AG09309 (cell line): ENCODE measurements around the gene ATG3.

ENCODE experiments used
- DNase-seq: peaks from one replicate; pipeline ENCODE4 v3.0.0-alpha.2; 2010; ENCODE audit warnings: low read depth
- H3K4me3 ChIP-seq: 2 replicates; pipeline ENCODE4 v1.5.1; 2011; ENCODE audit warnings: mild to moderate bottlenecking, low read depth, low read length, moderate library complexity; ENCODE audit not compliant: control insufficient read depth
- CTCF ChIP-seq: IDR thresholded peaks from 2 replicates; pipeline ENCODE4 v1.5.1; 2011; ENCODE audit warnings: mild to moderate bottlenecking, low read depth, low read length, inconsistent platforms; ENCODE audit not compliant: insufficient read depth, control insufficient read depth; ENCODE audit errors: missing control alignments

Gene ATG3

GRCh38 chr3:112514527-112515128, 47.1 kb downstream of the ATG3 start:
- H3K4me3 ChIP-seq, result no peak overlapping the region

GRCh38 chr3:112512320-112512719, 49.4 kb downstream of the ATG3 start:
- H3K4me3 ChIP-seq, result no peak overlapping the region
- DNase-seq, result no peak

More at GRCh38 chr3:112514527-112515128, 47.1 kb downstream of the ATG3 start:
- TF ChIP-seq CTCF, result no peak
- DNase-seq, result no peak

GRCh38 chr3:112508860-112509259, 52.9 kb downstream of the ATG3 start:
- no peak for DNase-seq
- no peak for TF ChIP-seq CTCF
- no peak overlapping the region for H3K4me3 ChIP-seq

More at GRCh38 chr3:112512320-112512719, 49.4 kb downstream of the ATG3 start:
- no peak for TF ChIP-seq CTCF

GRCh38 chr3:112508261-112508660, 53.5 kb downstream of the ATG3 start:
- no peak for TF ChIP-seq CTCF
- no peak overlapping the region for H3K4me3 ChIP-seq
- DNase-seq, result no peak

- DNase-seq, result no peak
- no peak overlapping the region for H3K4me3 ChIP-seq
- TF ChIP-seq CTCF, result no peak
Measured at GRCh38 chr3:112505907-112506306, 55.9 kb downstream of the ATG3 start.

- no peak for DNase-seq
- H3K4me3 ChIP-seq, result no peak overlapping the region
- TF ChIP-seq CTCF, result no peak
Measured at GRCh38 chr3:112504123-112504522, 57.6 kb downstream of the ATG3 start.
